Osteoblast (primary cell): ENCODE results near the gene ACAP1. TPM values are rescaled to one million over a fixed set of nuclear protein-coding genes. Genes with fewer than 3 reads are reported as not detected.
"Not testable (repeated sequence)": the region's sequence is repeated elsewhere in the genome, so short reads cannot be mapped to it uniquely, and the experiment has no call there.

Source experiments
- DNase-seq: peaks from one replicate; pipeline ENCODE4 v3.0.0; 2011; ENCODE audit warnings: low spot score, mixed read lengths; ENCODE audit not compliant: insufficient read length; ENCODE audit errors: missing footprints
- H2AFZ ChIP-seq: 2 replicates; pipeline ENCODE4 v1.6.0; 2011; ENCODE audit warnings: mild to moderate bottlenecking, low read length
- H3K27ac ChIP-seq: 2 replicates; pipeline ENCODE4 v1.5.1; 2011; ENCODE audit warnings: mild to moderate bottlenecking, low read depth, low read length, moderate library complexity
- H3K27me3 ChIP-seq: 2 replicates; pipeline ENCODE4 v1.6.0; 2012; ENCODE audit warnings: mild to moderate bottlenecking, control low read depth, inconsistent platforms, low read length, moderate library complexity; ENCODE audit not compliant: insufficient read depth
- H3K36me3 ChIP-seq: 2 replicates; pipeline ENCODE4 v1.5.1; 2011; ENCODE audit warnings: mild to moderate bottlenecking, low read length, control low read depth, moderate library complexity; ENCODE audit not compliant: insufficient read depth
- H3K4me1 ChIP-seq: 2 replicates; pipeline ENCODE4 v1.5.1; 2011; ENCODE audit warnings: mild to moderate bottlenecking, low read length, control low read depth, moderate library complexity; ENCODE audit not compliant: insufficient read depth
- H3K4me2 ChIP-seq: 2 replicates; pipeline ENCODE4 v1.6.0; 2011; ENCODE audit warnings: mild to moderate bottlenecking, low read length; ENCODE audit not compliant: insufficient read depth
- H3K4me3 ChIP-seq: fragments of 200-600 bp; sonication (generic); 3 replicates; pipeline ENCODE4 v1.5.1; 2012; ENCODE audit warnings: mild to moderate bottlenecking, low read length, inconsistent platforms; ENCODE audit not compliant: insufficient read depth
- H3K79me2 ChIP-seq: 2 replicates; pipeline ENCODE4 v1.6.0; 2012; ENCODE audit warnings: mild to moderate bottlenecking, low read length, control low read depth, inconsistent platforms; ENCODE audit not compliant: insufficient read depth
- H3K9me3 ChIP-seq: 2 replicates; pipeline ENCODE4 v1.5.1; 2011; ENCODE audit warnings: low read depth, low read length, control low read depth
- H4K20me1 ChIP-seq: 2 replicates; pipeline ENCODE4 v1.6.0; 2012; ENCODE audit warnings: mild to moderate bottlenecking, low read length, control low read depth; ENCODE audit not compliant: insufficient read depth
- total RNA-seq: library from RNA; depleted of rRNA; stranded (reverse); fragments of >200 nt; gene quantifications from 2 replicates; pipeline ENCODE4 v1.2.3, GENCODE V29; 2012
- TF ChIP-seq, protein P1 (sequence below): IDR thresholded peaks from 2 replicates; pipeline ENCODE4 v1.5.1; 2011; ENCODE audit warnings: mild to moderate bottlenecking, low read depth, low read length, moderate library complexity; ENCODE audit errors: extremely low read depth

The ACAP1 gene
- total RNA-seq, 1 donor: not detected

DNA sequence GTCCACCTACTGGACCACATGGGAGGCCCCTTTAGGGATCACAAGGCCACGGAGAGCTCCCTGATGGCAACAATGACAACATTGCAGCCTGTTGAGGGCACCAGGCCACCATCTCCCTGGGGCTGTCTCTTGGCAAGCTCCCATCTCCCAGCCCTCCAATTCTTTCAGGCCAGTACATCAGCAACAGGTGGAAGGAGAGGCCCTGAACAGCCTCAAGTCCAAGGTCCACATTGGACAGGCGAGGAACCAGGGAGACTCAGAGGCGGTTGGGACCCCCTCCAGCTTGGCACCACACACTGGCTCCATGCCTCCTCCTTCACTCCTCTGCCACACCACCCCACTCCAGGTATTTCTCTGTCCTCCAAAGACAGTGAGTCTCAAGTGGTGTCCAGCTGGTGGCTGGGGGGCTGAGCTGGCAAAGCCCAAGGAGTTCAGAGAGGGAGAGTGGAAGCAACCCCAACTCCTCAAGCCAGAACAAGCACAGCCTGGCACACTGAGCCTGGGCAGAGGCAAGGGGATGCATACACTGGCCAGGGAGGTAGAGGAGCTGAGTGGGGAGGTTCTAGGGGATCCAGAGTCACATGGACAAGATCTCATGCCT lies 1.3 kb upstream of the ACAP1 start:
- no peaks in the 10 kb centered on the region for H4K20me1 ChIP-seq
- peaks cover 26% of the 10 kb centered on the region for H3K27me3 ChIP-seq
- no peak overlapping the region for H2AFZ ChIP-seq
- DNase-seq: no peak
- H3K27ac ChIP-seq: no peak overlapping the region
- H3K79me2 ChIP-seq: no peaks in the 10 kb centered on the region
- H3K4me1 ChIP-seq: peaks cover 3% of the 10 kb centered on the region
- no peaks in the 10 kb centered on the region for H3K36me3 ChIP-seq
- H3K4me2 ChIP-seq: no peak overlapping the region
- no peak overlapping the region for H3K4me3 ChIP-seq
- TF ChIP-seq, protein P1, sequence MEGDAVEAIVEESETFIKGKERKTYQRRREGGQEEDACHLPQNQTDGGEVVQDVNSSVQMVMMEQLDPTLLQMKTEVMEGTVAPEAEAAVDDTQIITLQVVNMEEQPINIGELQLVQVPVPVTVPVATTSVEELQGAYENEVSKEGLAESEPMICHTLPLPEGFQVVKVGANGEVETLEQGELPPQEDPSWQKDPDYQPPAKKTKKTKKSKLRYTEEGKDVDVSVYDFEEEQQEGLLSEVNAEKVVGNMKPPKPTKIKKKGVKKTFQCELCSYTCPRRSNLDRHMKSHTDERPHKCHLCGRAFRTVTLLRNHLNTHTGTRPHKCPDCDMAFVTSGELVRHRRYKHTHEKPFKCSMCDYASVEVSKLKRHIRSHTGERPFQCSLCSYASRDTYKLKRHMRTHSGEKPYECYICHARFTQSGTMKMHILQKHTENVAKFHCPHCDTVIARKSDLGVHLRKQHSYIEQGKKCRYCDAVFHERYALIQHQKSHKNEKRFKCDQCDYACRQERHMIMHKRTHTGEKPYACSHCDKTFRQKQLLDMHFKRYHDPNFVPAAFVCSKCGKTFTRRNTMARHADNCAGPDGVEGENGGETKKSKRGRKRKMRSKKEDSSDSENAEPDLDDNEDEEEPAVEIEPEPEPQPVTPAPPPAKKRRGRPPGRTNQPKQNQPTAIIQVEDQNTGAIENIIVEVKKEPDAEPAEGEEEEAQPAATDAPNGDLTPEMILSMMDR: no peak
- no peaks in the 10 kb centered on the region for H3K9me3 ChIP-seq

DNA sequence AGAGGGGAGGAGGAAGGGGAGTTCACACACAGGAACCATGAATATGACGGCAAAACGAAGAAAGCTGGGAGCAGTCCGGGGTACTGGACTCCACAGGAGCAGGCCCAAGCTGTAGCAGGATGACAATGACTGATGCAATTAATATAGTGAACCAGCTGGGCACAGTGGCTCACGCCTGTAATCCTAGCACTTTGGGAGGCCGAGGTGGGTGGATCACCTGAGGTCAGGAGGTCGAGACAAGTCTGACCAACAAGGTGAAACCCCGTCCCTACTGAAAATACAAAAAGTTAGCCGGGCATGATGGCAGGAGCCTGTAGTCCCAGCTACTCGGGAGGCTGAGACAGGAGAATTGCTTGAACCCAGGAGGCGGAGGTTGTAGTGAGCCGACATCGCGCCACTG lies 564 bp upstream of the ACAP1 start:
- not testable (repeated sequence) for H3K4me1 ChIP-seq, H3K27ac ChIP-seq, H2AFZ ChIP-seq, H3K36me3 ChIP-seq, H3K79me2 ChIP-seq, H3K4me3 ChIP-seq, H3K9me3 ChIP-seq, H4K20me1 ChIP-seq, DNase-seq, H3K4me2 ChIP-seq
- H3K27me3 ChIP-seq: peaks cover 26% of the 10 kb centered on the region

DNA sequence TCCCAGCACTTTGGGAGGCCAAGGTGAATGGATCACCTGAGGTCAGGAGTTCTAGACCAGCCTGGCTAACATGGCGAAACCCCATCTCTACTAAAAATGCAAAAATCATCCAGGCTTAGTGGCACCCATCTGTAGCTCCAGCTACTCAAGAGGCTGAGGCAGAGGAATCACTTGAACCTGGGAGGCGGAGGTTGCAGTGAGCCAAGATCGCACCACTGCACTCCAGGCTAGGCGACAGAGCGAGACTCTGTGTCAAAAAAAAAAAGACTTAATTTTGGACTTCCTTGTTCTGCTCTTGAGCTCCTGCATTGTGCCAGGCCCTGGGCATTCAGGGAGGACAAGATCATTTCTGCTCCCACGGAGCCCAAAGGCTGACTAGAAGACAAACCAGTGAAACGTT lies 1.3 kb downstream of the ACAP1 start:
- DNase-seq: not testable (repeated sequence)

DNA sequence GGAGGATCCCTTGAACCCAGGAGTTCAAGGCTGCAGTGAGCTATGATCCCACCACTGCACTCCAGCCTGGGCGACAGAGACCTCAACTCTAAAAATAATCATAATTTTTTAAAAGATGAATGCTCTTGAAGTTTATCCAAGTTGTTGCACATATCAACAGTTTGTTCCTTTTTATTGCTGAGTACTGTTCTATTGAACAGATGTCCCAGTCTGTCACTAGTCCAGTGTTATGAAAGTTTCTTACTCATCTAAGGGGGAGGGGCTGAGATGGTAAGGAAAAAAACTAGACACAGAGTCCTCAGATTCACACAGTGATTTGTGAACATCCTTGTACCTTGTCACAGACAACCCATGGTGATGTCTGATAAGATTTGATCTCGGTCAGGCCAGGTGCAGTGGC lies 3.9 kb downstream of the ACAP1 start:
- DNase-seq: peak; percentile 74
- Histone ChIP-seq H3K4me2 (no peak overlapping the region), H3K27me3 (peaks cover 50% of the 10 kb centered on the region), H3K36me3 (no peaks in the 10 kb centered on the region), H3K79me2 (no peaks in the 10 kb centered on the region), H3K4me3 (no peak overlapping the region), H3K9me3 (no peaks in the 10 kb centered on the region), H4K20me1 (no peaks in the 10 kb centered on the region), H2AFZ (no peak overlapping the region), H3K4me1 (no peaks in the 10 kb centered on the region), H3K27ac (no peak overlapping the region)
- TF ChIP-seq, protein P1: no peak

More for the DNA sequence above, 1.3 kb downstream of the ACAP1 start:
- H3K4me3 ChIP-seq, H3K4me1 ChIP-seq, H3K4me2 ChIP-seq, H3K36me3 ChIP-seq, H3K9me3 ChIP-seq, H2AFZ ChIP-seq, H3K27ac ChIP-seq, H4K20me1 ChIP-seq, H3K79me2 ChIP-seq: not testable (repeated sequence)
- peaks cover 43% of the 10 kb centered on the region for H3K27me3 ChIP-seq

DNA sequence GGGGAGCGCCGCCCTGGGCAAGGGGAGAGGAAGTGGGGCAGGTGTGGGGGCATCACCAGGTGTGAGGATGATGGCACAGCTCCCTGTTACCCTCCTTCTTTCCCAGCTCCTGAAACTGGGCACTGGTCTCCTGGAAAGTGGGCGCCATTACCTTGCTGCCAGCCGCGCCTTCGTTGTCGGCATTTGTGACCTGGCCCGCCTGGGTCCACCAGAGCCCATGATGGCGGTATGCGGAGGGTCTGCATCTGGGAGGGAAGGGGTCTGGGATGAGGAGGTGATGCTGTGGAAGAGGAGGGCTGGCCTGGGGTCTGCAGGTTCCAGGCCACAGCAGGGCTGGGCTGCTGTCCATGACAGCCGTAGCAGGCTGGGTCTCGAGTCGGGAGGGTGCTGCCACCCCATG lies 5.5 kb downstream of the ACAP1 start:
- TF ChIP-seq, protein P1: no peak
- Histone ChIP-seq H3K36me3 (no peaks in the 10 kb centered on the region), H3K4me3 (no peak overlapping the region), H3K4me1 (no peaks in the 10 kb centered on the region), H3K4me2 (no peak overlapping the region), H3K27me3 (peaks cover 42% of the 10 kb centered on the region), H3K27ac (no peak overlapping the region), H3K9me3 (no peaks in the 10 kb centered on the region), H3K79me2 (no peaks in the 10 kb centered on the region), H4K20me1 (peaks cover 4% of the 10 kb centered on the region), H2AFZ (no peak overlapping the region)
- no peak for DNase-seq
